Left renal cortex interstitium (tissue), 4 donors: ENCODE results near the gene EXOC3L4. TPM values are rescaled to one million over a fixed set of nuclear protein-coding genes. Genes with fewer than 3 reads are reported as not detected.
"Not testable (repeated sequence)": the region's sequence is repeated elsewhere in the genome, so short reads cannot be mapped to it uniquely, and the experiment has no call there.

Source experiments
- DNase-seq, 4 donors: peaks; one replicate each; pipeline ENCODE4 v3.0.0-alpha.2; 2013; ENCODE audit warnings: low read depth in 4 of 4, low spot score in 2 of 4, missing footprints in 1 of 4
- polyA plus RNA-seq, 4 donors: library from polyadenylated mRNA; unstranded; fragments of 120-200 nt; gene quantifications; one replicate each; pipeline ENCODE4 v1.2.1, GENCODE V29; 2013; ENCODE audit not compliant: insufficient read length in 4 of 4

The EXOC3L4 gene
- 1 to 10 TPM; 2.5 to 5.8 (median 3.9) TPM for polyA plus RNA-seq

- DNase-seq, result no peak
Measured at GRCh38 chr14:103094406-103095209, at the start of gene EXOC3L4. TSS of gene EXOC3L4 (plus strand) at chr14:103094725. CDS start at chr14:103100220, 5,495 bp downstream.

- DNase-seq, result no peak
Measured at GRCh38 chr14:103045371-103045869, 49.1 kb upstream of the EXOC3L4 start.

- not testable (repeated sequence) for DNase-seq
Measured at GRCh38 chr14:103047453-103047852, 47.1 kb upstream of the EXOC3L4 start.

- no peak for DNase-seq
Measured at GRCh38 chr14:103050935-103051334, 43.6 kb upstream of the EXOC3L4 start.

- DNase-seq, result no peak
Measured at GRCh38 chr14:103052407-103052806, 42.1 kb upstream of the EXOC3L4 start.

GRCh38 chr14:103055695-103056094 is 38.8 kb upstream of the EXOC3L4 start:
- no peak for DNase-seq

- no peak for DNase-seq
Measured at GRCh38 chr14:103056322-103057027, 38.0 kb upstream of the EXOC3L4 start.

GRCh38 chr14:103057028-103057371 is 37.5 kb upstream of the EXOC3L4 start:
- DNase-seq, result no peak

GRCh38 chr14:103057372-103058163 is 37.0 kb upstream of the EXOC3L4 start, which contains the start of gene CDC42BPB:
TSS of gene CDC42BPB (minus strand) at chr14:103057549. CDS start at chr14:103057173, 376 bp downstream.
- DNase-seq, result peak in 3 of 4 donors; percentile 69 to 86 (median 69)

- DNase-seq, result no peak
Measured at GRCh38 chr14:103058164-103059055, 36.1 kb upstream of the EXOC3L4 start.

GRCh38 chr14:103059556-103059955 is 35.0 kb upstream of the EXOC3L4 start:
- no peak for DNase-seq

- DNase-seq, result no peak
Measured at GRCh38 chr14:103061482-103061976, 33.0 kb upstream of the EXOC3L4 start.

- no peak for DNase-seq
Measured at GRCh38 chr14:103064436-103064835, 30.1 kb upstream of the EXOC3L4 start.

- DNase-seq, result no peak
Measured at GRCh38 chr14:103064978-103065377, 29.5 kb upstream of the EXOC3L4 start.

GRCh38 chr14:103065861-103066260 is 28.7 kb upstream of the EXOC3L4 start:
- DNase-seq, result no peak

GRCh38 chr14:103066399-103066798 is 28.1 kb upstream of the EXOC3L4 start:
- DNase-seq, result no peak

GRCh38 chr14:103067231-103067954 is 27.1 kb upstream of the EXOC3L4 start:
- no peak for DNase-seq

GRCh38 chr14:103068351-103069073 is 26.0 kb upstream of the EXOC3L4 start:
- DNase-seq, result no peak
